Astrocyte (in vitro differentiated cells and primary cell): ENCODE data around the gene MYBPHL. TPM values are rescaled to one million over a fixed set of nuclear protein-coding genes. Genes with fewer than 3 reads are reported as not detected.

Experiments
- DNase-seq: peaks from one replicate; pipeline ENCODE4 v3.0.0-alpha.2; 2010; ENCODE audit warnings: low read depth
- FAIRE-seq: peaks from 2 replicates; lab custom pipeline; 2011; peaks lifted over from hg19 to GRCh38; lab: Jason Lieb, UNC
- H2AFZ ChIP-seq: 2 replicates; pipeline ENCODE4 v1.6.0; 2012; ENCODE audit warnings: low read depth, low read length, inconsistent platforms
- H3K27ac ChIP-seq: 2 replicates; pipeline ENCODE4 v1.5.1; 2011; ENCODE audit warnings: low read depth, low read length, inconsistent platforms
- H3K27me3 ChIP-seq: 2 replicates; pipeline ENCODE4 v1.6.0; 2011; ENCODE audit warnings: low read length, inconsistent platforms; ENCODE audit not compliant: insufficient read depth
- H3K36me3 ChIP-seq: 2 replicates; pipeline ENCODE4 v1.5.1; 2011; ENCODE audit warnings: low read length, inconsistent platforms; ENCODE audit not compliant: insufficient read depth
- H3K4me1 ChIP-seq: 2 replicates; pipeline ENCODE4 v1.5.1; 2011; ENCODE audit warnings: low read length, inconsistent platforms; ENCODE audit not compliant: insufficient read depth
- H3K4me2 ChIP-seq: 2 replicates; pipeline ENCODE4 v1.6.0; 2012; ENCODE audit warnings: low read length, inconsistent platforms
- H3K4me3 ChIP-seq: 2 replicates; pipeline ENCODE4 v1.5.1; 2011; ENCODE audit warnings: low read depth, mild to moderate bottlenecking, low read length, inconsistent platforms; ENCODE audit not compliant: insufficient read depth
- H3K79me2 ChIP-seq: 2 replicates; pipeline ENCODE4 v1.6.0; 2012; ENCODE audit warnings: mild to moderate bottlenecking, low read length, inconsistent platforms; ENCODE audit not compliant: insufficient read depth
- H3K9ac ChIP-seq: 2 replicates; pipeline ENCODE4 v1.6.0; 2012; ENCODE audit warnings: mild to moderate bottlenecking, low read length, inconsistent platforms
- H3K9me3 ChIP-seq: 2 replicates; pipeline ENCODE4 v1.5.1; 2012; ENCODE audit warnings: low read depth, mild to moderate bottlenecking, low read length, inconsistent platforms; ENCODE audit not compliant: insufficient read depth
- H4K20me1 ChIP-seq: 2 replicates; pipeline ENCODE4 v1.6.0; 2012; ENCODE audit warnings: low read length, inconsistent platforms; ENCODE audit not compliant: insufficient read depth
- H3K27ac Mint-ChIP-seq: one replicate; pipeline ENCODE4 v1.8.0; 2021; ENCODE audit warnings: mild to moderate bottlenecking, mixed read lengths; ENCODE audit not compliant: unreplicated experiment
- H3K27me3 Mint-ChIP-seq: one replicate; pipeline ENCODE4 v1.8.0; 2021; ENCODE audit warnings: low read depth, mixed read lengths; ENCODE audit not compliant: unreplicated experiment
- H3K36me3 Mint-ChIP-seq: one replicate; pipeline ENCODE4 v1.8.0; 2021; ENCODE audit warnings: low read depth, mixed read lengths; ENCODE audit not compliant: unreplicated experiment
- H3K4me1 Mint-ChIP-seq: one replicate; pipeline ENCODE4 v1.8.0; 2021; ENCODE audit warnings: low read depth, mixed read lengths; ENCODE audit not compliant: unreplicated experiment
- H3K4me3 Mint-ChIP-seq: one replicate; pipeline ENCODE4 v1.8.0; 2021; ENCODE audit warnings: mild to moderate bottlenecking, moderate library complexity, mixed read lengths; ENCODE audit not compliant: unreplicated experiment
- H3K9me3 Mint-ChIP-seq: one replicate; pipeline ENCODE4 v1.8.0; 2021; ENCODE audit warnings: mild to moderate bottlenecking, mixed read lengths; ENCODE audit not compliant: unreplicated experiment
- EZH2 ChIP-seq: IDR thresholded peaks from 2 replicates; pipeline ENCODE4 v1.6.1; 2012; ENCODE audit warnings: mild to moderate bottlenecking, low read length, inconsistent platforms; ENCODE audit not compliant: insufficient read depth
- total RNA-seq: library from RNA; stranded (reverse); gene quantifications from 2 replicates; pipeline ENCODE4 v1.2.1, GENCODE V29; 2021
- TF ChIP-seq, protein P1 (sequence below): IDR thresholded peaks from 2 replicates; pipeline ENCODE4 v1.5.1; 2011; ENCODE audit warnings: low read depth, mild to moderate bottlenecking, inconsistent platforms, low read length, moderate library complexity; ENCODE audit not compliant: insufficient read depth

MYBPHL gene
- total RNA-seq, 1 donor from 2014 or later: not detected

GRCh38 chr1:109272021-109272799 is 34.6 kb downstream of the MYBPHL start:
- FAIRE-seq (no peak), DNase-seq (no peak)
- Mint-ChIP-seq H3K36me3 (peaks cover 16% of the 10 kb centered on the region), H3K4me1 (peaks cover 34% of the 10 kb centered on the region), H3K27me3 (peaks cover 1% of the 10 kb centered on the region), H3K9me3 (peaks cover 2% of the 10 kb centered on the region), H3K27ac (no peak overlapping the region), H3K4me3 (no peak overlapping the region)
- no peak overlapping the region for H2AFZ ChIP-seq
- peaks cover 32% of the 10 kb centered on the region for H3K4me1 ChIP-seq
- no peaks in the 10 kb centered on the region for H3K27me3 ChIP-seq
- no peaks in the 10 kb centered on the region for H3K36me3 ChIP-seq
- no peak overlapping the region for H3K9ac ChIP-seq
- H4K20me1 ChIP-seq: no peaks in the 10 kb centered on the region
- H3K79me2 ChIP-seq: no peaks in the 10 kb centered on the region
- TF ChIP-seq, protein P1, sequence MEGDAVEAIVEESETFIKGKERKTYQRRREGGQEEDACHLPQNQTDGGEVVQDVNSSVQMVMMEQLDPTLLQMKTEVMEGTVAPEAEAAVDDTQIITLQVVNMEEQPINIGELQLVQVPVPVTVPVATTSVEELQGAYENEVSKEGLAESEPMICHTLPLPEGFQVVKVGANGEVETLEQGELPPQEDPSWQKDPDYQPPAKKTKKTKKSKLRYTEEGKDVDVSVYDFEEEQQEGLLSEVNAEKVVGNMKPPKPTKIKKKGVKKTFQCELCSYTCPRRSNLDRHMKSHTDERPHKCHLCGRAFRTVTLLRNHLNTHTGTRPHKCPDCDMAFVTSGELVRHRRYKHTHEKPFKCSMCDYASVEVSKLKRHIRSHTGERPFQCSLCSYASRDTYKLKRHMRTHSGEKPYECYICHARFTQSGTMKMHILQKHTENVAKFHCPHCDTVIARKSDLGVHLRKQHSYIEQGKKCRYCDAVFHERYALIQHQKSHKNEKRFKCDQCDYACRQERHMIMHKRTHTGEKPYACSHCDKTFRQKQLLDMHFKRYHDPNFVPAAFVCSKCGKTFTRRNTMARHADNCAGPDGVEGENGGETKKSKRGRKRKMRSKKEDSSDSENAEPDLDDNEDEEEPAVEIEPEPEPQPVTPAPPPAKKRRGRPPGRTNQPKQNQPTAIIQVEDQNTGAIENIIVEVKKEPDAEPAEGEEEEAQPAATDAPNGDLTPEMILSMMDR: no peak
- no peak for TF ChIP-seq EZH2
- H3K4me3 ChIP-seq: no peak overlapping the region
- H3K27ac ChIP-seq: no peak overlapping the region
- H3K4me2 ChIP-seq: no peak overlapping the region
- H3K9me3 ChIP-seq: peaks cover 6% of the 10 kb centered on the region

- Mint-ChIP-seq H3K9me3 (peaks cover 2% of the 10 kb centered on the region), H3K27ac (no peak overlapping the region), H3K36me3 (peaks cover 14% of the 10 kb centered on the region), H3K27me3 (peaks cover 1% of the 10 kb centered on the region), H3K4me3 (no peak overlapping the region), H3K4me1 (peaks cover 28% of the 10 kb centered on the region)
- TF ChIP-seq, protein P1: no peak
- TF ChIP-seq EZH2: no peak
- Histone ChIP-seq H3K9me3 (peaks cover 6% of the 10 kb centered on the region), H3K27me3 (no peaks in the 10 kb centered on the region), H3K79me2 (no peaks in the 10 kb centered on the region), H3K27ac (no peak overlapping the region), H2AFZ (no peak overlapping the region), H3K9ac (no peak overlapping the region), H3K4me3 (no peak overlapping the region), H3K4me1 (peaks cover 31% of the 10 kb centered on the region), H3K36me3 (no peaks in the 10 kb centered on the region), H3K4me2 (no peak overlapping the region), H4K20me1 (no peaks in the 10 kb centered on the region)
- no peak for DNase-seq
- FAIRE-seq: no peak
Measured at GRCh38 chr1:109271458-109271857, 35.4 kb downstream of the MYBPHL start.
